Measurements from ENCODE around the gene ALOX5.

- TF ChIP-seq, protein P1, sequence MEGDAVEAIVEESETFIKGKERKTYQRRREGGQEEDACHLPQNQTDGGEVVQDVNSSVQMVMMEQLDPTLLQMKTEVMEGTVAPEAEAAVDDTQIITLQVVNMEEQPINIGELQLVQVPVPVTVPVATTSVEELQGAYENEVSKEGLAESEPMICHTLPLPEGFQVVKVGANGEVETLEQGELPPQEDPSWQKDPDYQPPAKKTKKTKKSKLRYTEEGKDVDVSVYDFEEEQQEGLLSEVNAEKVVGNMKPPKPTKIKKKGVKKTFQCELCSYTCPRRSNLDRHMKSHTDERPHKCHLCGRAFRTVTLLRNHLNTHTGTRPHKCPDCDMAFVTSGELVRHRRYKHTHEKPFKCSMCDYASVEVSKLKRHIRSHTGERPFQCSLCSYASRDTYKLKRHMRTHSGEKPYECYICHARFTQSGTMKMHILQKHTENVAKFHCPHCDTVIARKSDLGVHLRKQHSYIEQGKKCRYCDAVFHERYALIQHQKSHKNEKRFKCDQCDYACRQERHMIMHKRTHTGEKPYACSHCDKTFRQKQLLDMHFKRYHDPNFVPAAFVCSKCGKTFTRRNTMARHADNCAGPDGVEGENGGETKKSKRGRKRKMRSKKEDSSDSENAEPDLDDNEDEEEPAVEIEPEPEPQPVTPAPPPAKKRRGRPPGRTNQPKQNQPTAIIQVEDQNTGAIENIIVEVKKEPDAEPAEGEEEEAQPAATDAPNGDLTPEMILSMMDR (IDR thresholded peaks at IDR 0.05), result no peak
- no peak for TF ChIP-seq POLR2A (IDR thresholded peaks at IDR 0.05)
Observed at GRCh38 chr10:45416603-45417002, 42.6 kb downstream of the ALOX5 start.

Data from heart left ventricle (tissue), 13 donors.